ENCODE data around the gene UBL4A. TPM values are rescaled to one million over a fixed set of nuclear protein-coding genes. Genes with fewer than 3 reads are reported as not detected.

The UBL4A gene
- total RNA-seq, 1 donor from 2014 or later: 29.2 TPM

GRCh38 chrX:154466907-154467306 is 19.5 kb downstream of the UBL4A start:
- no peaks in the 10 kb centered on the region for H3K27me3 Mint-ChIP-seq (ENCODE audit: low read depth)
- H3K9me3 Mint-ChIP-seq: no peaks in the 10 kb centered on the region
- peaks cover 8% of the 10 kb centered on the region for H3K36me3 Mint-ChIP-seq
- no peak for TF ChIP-seq CTCF (IDR thresholded peaks at IDR 0.05; ENCODE audit: unreplicated experiment)
- no peak overlapping the region for H3K4me3 Mint-ChIP-seq
- H3K4me1 Mint-ChIP-seq: no peaks in the 10 kb centered on the region
- H3K27ac Mint-ChIP-seq: no peak overlapping the region
- no peak for DNase-seq (ENCODE audit: low spot score in 2 of 2, unreplicated experiment in 2 of 2)

- H3K4me3 Mint-ChIP-seq: no peak overlapping the region
- no peaks in the 10 kb centered on the region for H3K9me3 Mint-ChIP-seq
- peaks cover 12% of the 10 kb centered on the region for H3K36me3 Mint-ChIP-seq
- no peaks in the 10 kb centered on the region for H3K27me3 Mint-ChIP-seq (ENCODE audit: low read depth)
- H3K4me1 Mint-ChIP-seq: no peaks in the 10 kb centered on the region
- TF ChIP-seq CTCF (IDR thresholded peaks at IDR 0.05; ENCODE audit: unreplicated experiment): no peak
- DNase-seq (ENCODE audit: low spot score in 2 of 2, unreplicated experiment in 2 of 2): no peak
- no peak overlapping the region for H3K27ac Mint-ChIP-seq
These were observed 20.4 kb downstream of the UBL4A start for GRCh38 chrX:154466036-154466435.

- H3K36me3 Mint-ChIP-seq: peaks cover 13% of the 10 kb centered on the region
- no peaks in the 10 kb centered on the region for H3K27me3 Mint-ChIP-seq (ENCODE audit: low read depth)
- no peak overlapping the region for H3K27ac Mint-ChIP-seq
- no peaks in the 10 kb centered on the region for H3K9me3 Mint-ChIP-seq
- H3K4me1 Mint-ChIP-seq: no peaks in the 10 kb centered on the region
- no peak for DNase-seq (ENCODE audit: low spot score in 2 of 2, unreplicated experiment in 2 of 2)
- H3K4me3 Mint-ChIP-seq: no peak overlapping the region
- TF ChIP-seq CTCF (IDR thresholded peaks at IDR 0.05; ENCODE audit: unreplicated experiment): no peak
These were observed 20.8 kb downstream of the UBL4A start for GRCh38 chrX:154465601-154466000.

- Mint-ChIP-seq H3K4me3 (no peak overlapping the region), H3K36me3 (peaks cover 13% of the 10 kb centered on the region), H3K27me3 (ENCODE audit: low read depth) (no peaks in the 10 kb centered on the region), H3K27ac (no peak overlapping the region), H3K4me1 (peaks cover 6% of the 10 kb centered on the region), H3K9me3 (no peaks in the 10 kb centered on the region)
- no peak for TF ChIP-seq CTCF (IDR thresholded peaks at IDR 0.05; ENCODE audit: unreplicated experiment)
- no peak for DNase-seq (ENCODE audit: low spot score in 2 of 2, unreplicated experiment in 2 of 2)
These were observed 21.5 kb downstream of the UBL4A start for GRCh38 chrX:154464806-154465365.

- H3K27ac Mint-ChIP-seq: no peak overlapping the region
- H3K36me3 Mint-ChIP-seq: peaks cover 13% of the 10 kb centered on the region
- no peaks in the 10 kb centered on the region for H3K9me3 Mint-ChIP-seq
- H3K4me3 Mint-ChIP-seq: no peak overlapping the region
- no peaks in the 10 kb centered on the region for H3K27me3 Mint-ChIP-seq (ENCODE audit: low read depth)
- TF ChIP-seq CTCF (IDR thresholded peaks at IDR 0.05; ENCODE audit: unreplicated experiment): no peak
- DNase-seq (ENCODE audit: low spot score in 2 of 2, unreplicated experiment in 2 of 2): no peak
- peaks cover 9% of the 10 kb centered on the region for H3K4me1 Mint-ChIP-seq
These were observed 22.7 kb downstream of the UBL4A start for GRCh38 chrX:154463611-154464220.

Measured in mesothelial cell of epicardium (in vitro differentiated cells).